MM.1S (cell line): Measurements from ENCODE around the gene CD34.

Source experiments
- CTCF ChIP-seq: fragments of 300-600 bp; sonication (generic); IDR thresholded peaks from 2 replicates; pipeline ENCODE4 v1.5.1; 2016; ENCODE audit warnings: antibody characterized with exemption, low read length, mixed read lengths
- EZH2 ChIP-seq: fragments of 300-600 bp; sonication (generic); optimal IDR thresholded peaks from 2 replicates; pipeline ENCODE3; 2017; ENCODE audit warnings: low read depth, mild to moderate bottlenecking, antibody characterized with exemption, low read length, mixed read lengths
- EZH2phosphoT487 ChIP-seq: fragments of 300-600 bp; sonication (generic); IDR thresholded peaks from 2 replicates; pipeline ENCODE4 v1.6.1; 2018; ENCODE audit warnings: antibody characterized with exemption, low read length

GRCh38 chr1:207854001-207854400 is 56.9 kb downstream of the CD34 start:
- no peak for TF ChIP-seq CTCF
- TF ChIP-seq EZH2phosphoT487, result no peak
- TF ChIP-seq EZH2, result no peak
